IMR-90 (cell line): ENCODE data around the gene INAVA. TPM values are rescaled to one million over a fixed set of nuclear protein-coding genes. Genes with fewer than 3 reads are reported as not detected.

Experiments
- ATAC-seq: fragments of 200-7000 bp; cut with Tn5 transposase; 2 replicates; pipeline ENCODE4 v1.9.1; 2020; ENCODE audit warnings: low read depth, mild to moderate bottlenecking, moderate library complexity
- BruUV-seq: library from RNA; stranded (reverse); fragments of 400-500 nt; replicated peaks from 2 replicates; lab custom pipeline; 2021; lab: Mats Ljungman, UMichigan
- CTCF ChIA-PET: fragments of 300-600 bp; formaldehyde crosslinking; extraction: SDS; loops from one replicate; lab custom pipeline; 2021; ENCODE audit warnings: antibody characterized with exemption; lab: Yijun Ruan, JAX
- POLR2A ChIA-PET: fragments of 300-600 bp; sonication (Branson Sonifier 250); formaldehyde crosslinking; loops from one replicate; lab custom pipeline; 2022; ENCODE audit warnings: antibody characterized with exemption; ENCODE audit not compliant: unreplicated experiment; lab: Charles Lee
- DNase-seq: peaks from one replicate; pipeline ENCODE4 v3.0.0; 2013
- H2AFZ ChIP-seq: replicated peaks from 2 replicates; pipeline ENCODE3; 2013; ENCODE audit warnings: low read length, mild to moderate bottlenecking; ENCODE audit not compliant: poor library complexity
- H2AK5ac ChIP-seq: 2 replicates; pipeline ENCODE4 v1.6.1; 2013; ENCODE audit warnings: low read depth, low read length, inconsistent platforms
- H2AK9ac ChIP-seq: replicated peaks from 2 replicates; pipeline ENCODE3; 2013; ENCODE audit warnings: mild to moderate bottlenecking, low read depth, low read length, moderate library complexity; ENCODE audit not compliant: poor library complexity
- H2BK120ac ChIP-seq: 2 replicates; pipeline ENCODE4 v1.6.1; 2013; ENCODE audit warnings: low read depth, low read length, inconsistent platforms
- H2BK15ac ChIP-seq: 3 replicates; pipeline ENCODE4 v1.6.1; 2013; ENCODE audit warnings: low read depth, low read length, inconsistent platforms
- H2BK20ac ChIP-seq: 2 replicates; pipeline ENCODE4 v1.6.1; 2013; ENCODE audit warnings: low read depth, mild to moderate bottlenecking, inconsistent platforms, low read length, moderate library complexity
- H2BK5ac ChIP-seq: 2 replicates; pipeline ENCODE4 v1.6.1; 2013; ENCODE audit warnings: mild to moderate bottlenecking, low read depth, low read length, inconsistent platforms; ENCODE audit not compliant: poor library complexity, severe bottlenecking
- H3K14ac ChIP-seq: replicated peaks from 2 replicates; pipeline ENCODE4 v1.6.1; 2013; ENCODE audit warnings: low read depth, low read length, inconsistent platforms
- H3K18ac ChIP-seq: 2 replicates; pipeline ENCODE4 v1.6.1; 2013; ENCODE audit warnings: low read depth, low read length, control low read depth
- H3K23ac ChIP-seq: 2 replicates; pipeline ENCODE4 v1.6.1; 2013; ENCODE audit warnings: low read depth, low read length, inconsistent platforms
- H3K27ac ChIP-seq: 2 replicates; pipeline ENCODE4 v1.5.1; 2013; ENCODE audit warnings: mild to moderate bottlenecking, control low read depth, low read length; ENCODE audit not compliant: insufficient read depth
- H3K27me3 ChIP-seq: 2 replicates; pipeline ENCODE4 v1.6.1; 2013; ENCODE audit warnings: low read length; ENCODE audit not compliant: control insufficient read depth, insufficient read depth
- H3K36me3 ChIP-seq: 2 replicates; pipeline ENCODE4 v1.6.1; 2013; ENCODE audit warnings: low read length, mixed read lengths; ENCODE audit not compliant: control insufficient read depth, insufficient read depth
- H3K4ac ChIP-seq: 2 replicates; pipeline ENCODE4 v1.6.1; 2013; ENCODE audit warnings: low read depth, low read length, inconsistent platforms
- H3K4me1 ChIP-seq: 2 replicates; pipeline ENCODE4 v1.6.1; 2013; ENCODE audit warnings: low read length, mixed read lengths; ENCODE audit not compliant: control insufficient read depth, insufficient read depth
- H3K4me2 ChIP-seq: 2 replicates; pipeline ENCODE4 v1.6.1; 2013; ENCODE audit warnings: low read depth, mild to moderate bottlenecking, control low read depth, low read length, moderate library complexity
- H3K4me3 ChIP-seq: 2 replicates; pipeline ENCODE4 v1.5.1; 2013; ENCODE audit warnings: low read depth, mild to moderate bottlenecking, control low read depth, low read length, moderate library complexity; ENCODE audit not compliant: insufficient read depth
- H3K56ac ChIP-seq: 2 replicates; pipeline ENCODE4 v1.6.1; 2013; ENCODE audit warnings: low read length, inconsistent platforms; ENCODE audit not compliant: insufficient read depth; ENCODE audit errors: extremely low read depth
- H3K79me1 ChIP-seq, 2 experiments: 2 replicates each; pipeline ENCODE4 v1.6.1; 2013; ENCODE audit warnings: low read length in 2 of 2, inconsistent platforms in 1 of 2, low read depth in 1 of 2
- H3K9ac ChIP-seq: 2 replicates; pipeline ENCODE4 v1.6.1; 2013; ENCODE audit warnings: low read depth, low read length, control low read depth
- H3K9me1 ChIP-seq: 2 replicates; pipeline ENCODE4 v1.6.1; 2013; ENCODE audit warnings: low read length, inconsistent platforms; ENCODE audit not compliant: insufficient read depth
- H3K9me3 ChIP-seq: 2 replicates; pipeline ENCODE4 v1.6.1; 2013; ENCODE audit warnings: low read length; ENCODE audit not compliant: control insufficient read depth, insufficient read depth
- H4K20me1 ChIP-seq: 2 replicates; pipeline ENCODE4 v1.6.1; 2013; ENCODE audit warnings: low read length, inconsistent platforms; ENCODE audit not compliant: insufficient read depth
- H4K5ac ChIP-seq: 2 replicates; pipeline ENCODE4 v1.6.1; 2013; ENCODE audit warnings: mild to moderate bottlenecking, low read depth, low read length, control low read depth
- H4K8ac ChIP-seq, 2 experiments: 2 replicates each; pipeline ENCODE4 v1.6.1; 2013; ENCODE audit warnings: low read depth in 2 of 2, low read length in 2 of 2, control low read depth in 1 of 2, inconsistent platforms in 1 of 2
- H4K91ac ChIP-seq: 2 replicates; pipeline ENCODE4 v1.6.1; 2013; ENCODE audit warnings: low read depth, low read length, inconsistent platforms; ENCODE audit not compliant: insufficient read depth
- CHD1 ChIP-seq: IDR thresholded peaks from 2 replicates; pipeline ENCODE4 v1.6.1; 2012; ENCODE audit warnings: low read depth, low read length, improper control_type of control experiment
- MAZ ChIP-seq: IDR thresholded peaks from 2 replicates; pipeline ENCODE4 v1.6.1; 2012; ENCODE audit warnings: low read depth, mild to moderate bottlenecking, low read length, improper control_type of control experiment, moderate library complexity, borderline replicate concordance
- MXI1 ChIP-seq: IDR thresholded peaks from 2 replicates; pipeline ENCODE4 v1.6.1; 2012; ENCODE audit warnings: low read depth, mild to moderate bottlenecking, low read length, moderate library complexity, borderline replicate concordance
- WGBS, 2 experiments: methylation state at CpG; one replicate each; pipeline versions ENCODE4 v1.1.5 to v1.1.7; 2013; ENCODE audit warnings: missing lambda C conversion rate in 2 of 2; ENCODE audit not compliant: insufficient read length in 1 of 2; ENCODE audit errors: extremely low coverage in 2 of 2; 5-methylcytosine and 5-hydroxymethylcytosine counted together
- dilution Hi-C: fragments of 300-500 bp; cut with HindIII; formaldehyde crosslinking; loops from one replicate; pipeline ENCODE4 v1.14.3; 2018; ENCODE audit warnings: low sequenced_read_pairs; ENCODE audit not compliant: unreplicated experiment
- in situ Hi-C: fragments of 300-500 bp; cut with MboI; formaldehyde crosslinking; loops from 3 replicates; pipeline ENCODE4 v1.14.3; 2019; ENCODE audit warnings: low sequenced_read_pairs, inconsistent platforms, mixed read lengths
- intact Hi-C: fragments of 100-400 bp; cut with micrococcal nuclease; formaldehyde crosslinking; loops from 2 replicates; pipeline ENCODE4 v1.10.0; 2022
- polyA plus RNA-seq, 3 experiments: library from polyadenylated mRNA; depleted of rRNA; stranded (reverse); fragments of >200 nt; gene quantifications; 2 replicates each; pipeline ENCODE4 v1.2.3, GENCODE V29; 2012; ENCODE audit warnings: low replicate concordance in 1 of 3
- total RNA-seq: library from RNA; depleted of rRNA; stranded (reverse); fragments of >200 nt; gene quantifications from 2 replicates; pipeline ENCODE4 v1.2.3, GENCODE V29; 2012
- TF ChIP-seq, protein P1 (sequence below): fragments of 150-350 bp; IDR thresholded peaks from 2 replicates; pipeline ENCODE4 v1.6.1; 2017; ENCODE audit warnings: mild to moderate bottlenecking, antibody characterized with exemption, low read length, low read depth
- TF ChIP-seq, protein P2 (sequence below): conservative IDR thresholded peaks from 2 replicates; pipeline ENCODE4 v1.5.1; 2012; ENCODE audit warnings: mild to moderate bottlenecking, low read depth, low read length, improper control_type of control experiment

INAVA gene
- total and polyA plus RNA-seq, 2 of the 4 experiments (the other 2 are of a cell fraction), result under 0.01 to 0.07 TPM

DNA sequence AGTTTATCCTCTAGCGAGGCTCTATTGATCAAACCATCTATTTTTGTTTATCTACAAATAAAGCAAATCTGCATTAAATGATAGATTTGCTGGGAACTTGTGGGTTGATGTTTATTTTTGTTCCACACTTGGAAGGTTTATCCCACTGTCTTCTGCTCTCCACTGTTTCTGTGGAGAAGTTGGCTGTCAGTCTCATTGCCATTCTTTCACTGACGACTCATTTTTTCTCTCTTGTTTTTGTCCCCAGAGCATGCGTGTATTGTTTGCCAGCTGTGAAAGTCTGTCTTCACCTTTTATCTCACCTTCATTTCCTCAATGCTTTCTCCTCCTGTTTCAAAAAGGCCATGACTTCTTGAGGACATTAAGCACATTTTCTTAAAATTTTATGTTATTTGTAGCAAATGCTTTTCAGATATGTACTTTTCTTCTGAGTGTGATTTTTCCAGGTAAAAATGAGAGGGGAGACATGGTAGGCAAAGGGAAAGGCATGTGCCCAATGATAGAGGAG lies 52.4 kb downstream of the INAVA start:
- 80% methylated on average over 1 of the region's 3 CpGs; no CpG with 5 or more reads in 1 of the 2 experiments for WGBS, 2 experiments

More for the DNA sequence above, 52.4 kb downstream of the INAVA start:
- in situ Hi-C loops, result no loop called here
- no peaks in the 10 kb centered on the region for H3K9me1 ChIP-seq
- no peak overlapping the region for H2BK5ac ChIP-seq
- ChIA-PET CTCF (no interaction called here), POLR2A (no interaction called here)
- no peak overlapping the region for H3K14ac ChIP-seq
- H4K20me1 ChIP-seq, result no peaks in the 10 kb centered on the region
- H3K18ac ChIP-seq, result no peak overlapping the region
- H3K36me3 ChIP-seq, result no peaks in the 10 kb centered on the region
- no peak overlapping the region for H3K4me2 ChIP-seq
- H4K91ac ChIP-seq, result no peak overlapping the region
- no peak overlapping the region for H2BK15ac ChIP-seq
- peaks cover 7% of the 10 kb centered on the region for H3K9me3 ChIP-seq
- H4K8ac ChIP-seq, result no peak overlapping the region
- DNase-seq, result no peak
- H2BK20ac ChIP-seq, result no peak overlapping the region
- H3K4ac ChIP-seq, result no peak overlapping the region
- H3K4me3 ChIP-seq, result no peak overlapping the region
- no peak overlapping the region for H2BK120ac ChIP-seq
- no TSS peak for BruUV-seq
- intact Hi-C loops, result no loop called here
- no peak overlapping the region for H3K27ac ChIP-seq
- no peak for ATAC-seq
- dilution Hi-C loops, result no loop called here
- H3K79me1 ChIP-seq, result no peaks in the 10 kb centered on the region
- no peak overlapping the region for H4K5ac ChIP-seq
- H2AK9ac ChIP-seq, result no peak overlapping the region
- H2AFZ ChIP-seq, result no peak overlapping the region
- peaks cover 19% of the 10 kb centered on the region for H3K27me3 ChIP-seq
- H3K23ac ChIP-seq, result no peak overlapping the region
- TF ChIP-seq, protein P1, sequence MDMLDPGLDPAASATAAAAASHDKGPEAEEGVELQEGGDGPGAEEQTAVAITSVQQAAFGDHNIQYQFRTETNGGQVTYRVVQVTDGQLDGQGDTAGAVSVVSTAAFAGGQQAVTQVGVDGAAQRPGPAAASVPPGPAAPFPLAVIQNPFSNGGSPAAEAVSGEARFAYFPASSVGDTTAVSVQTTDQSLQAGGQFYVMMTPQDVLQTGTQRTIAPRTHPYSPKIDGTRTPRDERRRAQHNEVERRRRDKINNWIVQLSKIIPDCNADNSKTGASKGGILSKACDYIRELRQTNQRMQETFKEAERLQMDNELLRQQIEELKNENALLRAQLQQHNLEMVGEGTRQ, result no peak
- TF ChIP-seq MAZ (no peak), MXI1 (no peak), CHD1 (no peak)
- TF ChIP-seq, protein P2, sequence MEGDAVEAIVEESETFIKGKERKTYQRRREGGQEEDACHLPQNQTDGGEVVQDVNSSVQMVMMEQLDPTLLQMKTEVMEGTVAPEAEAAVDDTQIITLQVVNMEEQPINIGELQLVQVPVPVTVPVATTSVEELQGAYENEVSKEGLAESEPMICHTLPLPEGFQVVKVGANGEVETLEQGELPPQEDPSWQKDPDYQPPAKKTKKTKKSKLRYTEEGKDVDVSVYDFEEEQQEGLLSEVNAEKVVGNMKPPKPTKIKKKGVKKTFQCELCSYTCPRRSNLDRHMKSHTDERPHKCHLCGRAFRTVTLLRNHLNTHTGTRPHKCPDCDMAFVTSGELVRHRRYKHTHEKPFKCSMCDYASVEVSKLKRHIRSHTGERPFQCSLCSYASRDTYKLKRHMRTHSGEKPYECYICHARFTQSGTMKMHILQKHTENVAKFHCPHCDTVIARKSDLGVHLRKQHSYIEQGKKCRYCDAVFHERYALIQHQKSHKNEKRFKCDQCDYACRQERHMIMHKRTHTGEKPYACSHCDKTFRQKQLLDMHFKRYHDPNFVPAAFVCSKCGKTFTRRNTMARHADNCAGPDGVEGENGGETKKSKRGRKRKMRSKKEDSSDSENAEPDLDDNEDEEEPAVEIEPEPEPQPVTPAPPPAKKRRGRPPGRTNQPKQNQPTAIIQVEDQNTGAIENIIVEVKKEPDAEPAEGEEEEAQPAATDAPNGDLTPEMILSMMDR, result no peak
- H3K9ac ChIP-seq, result no peak overlapping the region
- H3K4me1 ChIP-seq, result no peaks in the 10 kb centered on the region
- H3K56ac ChIP-seq, result no peak overlapping the region
- H2AK5ac ChIP-seq, result no peak overlapping the region
